GM18499 (cell line): ENCODE results near the gene SCN1A.
"Not testable (repeated sequence)": the region's sequence is repeated elsewhere in the genome, so short reads cannot be mapped to it uniquely, and the experiment has no call there.

Experiments
- ATAC-seq: cut with Tn5 transposase; IDR thresholded peaks from one replicate; pipeline ENCODE4 v1.9.1; 2021; ENCODE audit warnings: moderate number of reproducible peaks; ENCODE audit not compliant: insufficient read depth, unreplicated experiment

Gene SCN1A

DNA sequence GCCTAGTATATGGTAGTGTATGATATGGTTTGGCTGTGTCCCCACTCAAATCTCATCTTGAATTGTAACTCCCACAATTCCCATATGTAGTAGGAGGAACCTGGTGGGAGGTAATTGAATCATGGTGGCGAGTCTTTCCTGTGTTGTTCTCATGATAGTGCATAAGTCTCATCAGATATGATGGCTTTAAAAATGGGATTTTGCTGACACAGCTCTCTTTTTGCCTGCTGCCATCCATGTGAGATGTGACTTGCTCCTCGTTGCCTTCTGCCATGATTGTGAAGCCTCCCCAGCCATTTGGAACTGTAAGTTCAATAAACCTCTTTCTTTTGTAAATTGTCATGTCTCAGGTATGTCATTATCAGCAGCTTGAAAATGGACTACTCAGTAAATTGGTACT lies 9.5 kb upstream of the SCN1A start:
- no peak for ATAC-seq

DNA sequence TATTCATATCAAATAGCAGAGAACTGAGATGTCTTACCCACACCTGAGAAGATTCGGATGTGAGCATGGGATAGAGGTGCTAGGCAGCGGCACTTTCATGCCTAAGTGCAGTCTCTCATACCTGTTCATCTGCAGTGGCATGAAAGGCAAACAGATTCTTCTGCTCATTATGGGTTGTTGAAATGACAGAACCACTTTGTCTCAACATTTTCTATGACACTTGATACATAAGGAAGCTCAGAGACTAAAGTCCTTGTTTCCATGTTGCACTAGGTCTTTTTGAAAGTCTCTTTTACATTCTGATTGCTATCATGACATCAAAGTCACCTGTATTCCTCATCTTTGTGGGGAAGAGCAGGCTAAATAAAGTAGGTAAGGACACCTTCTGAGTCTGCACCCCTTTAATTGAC lies 8.0 kb upstream of the SCN1A start:
- ATAC-seq: no peak

DNA sequence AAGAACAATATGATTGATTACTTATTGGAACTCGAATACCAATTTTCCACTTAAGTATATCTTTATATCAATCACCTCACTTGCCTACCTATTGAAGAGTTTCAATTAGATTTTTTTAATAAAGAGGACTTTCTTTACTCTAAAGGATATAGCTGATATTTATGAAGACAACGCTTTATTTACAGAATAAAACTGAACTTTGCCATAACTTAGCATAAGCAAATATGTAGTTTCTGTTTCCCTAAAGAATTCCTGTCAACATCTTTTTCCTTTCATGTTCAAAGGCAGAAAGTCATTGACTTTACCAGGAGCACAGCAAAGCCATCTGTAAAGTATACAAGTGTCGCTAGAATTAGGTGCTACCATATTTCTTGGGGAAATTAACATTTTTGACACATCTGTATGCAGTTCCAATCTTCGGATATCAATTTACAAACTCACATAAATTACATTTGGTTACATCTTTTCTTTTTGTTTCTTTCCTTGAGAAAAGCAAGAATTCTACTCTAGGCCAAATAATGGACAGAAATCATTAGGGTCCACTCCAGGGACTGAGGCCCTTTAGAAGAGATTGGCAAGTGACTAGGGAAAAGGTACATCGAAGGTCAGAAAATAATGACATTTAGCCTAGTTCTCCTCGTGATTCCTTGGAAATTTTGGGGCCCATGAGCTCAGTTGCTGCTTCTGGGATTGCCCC lies 7.5 kb upstream of the SCN1A start:
- ATAC-seq: no peak

DNA sequence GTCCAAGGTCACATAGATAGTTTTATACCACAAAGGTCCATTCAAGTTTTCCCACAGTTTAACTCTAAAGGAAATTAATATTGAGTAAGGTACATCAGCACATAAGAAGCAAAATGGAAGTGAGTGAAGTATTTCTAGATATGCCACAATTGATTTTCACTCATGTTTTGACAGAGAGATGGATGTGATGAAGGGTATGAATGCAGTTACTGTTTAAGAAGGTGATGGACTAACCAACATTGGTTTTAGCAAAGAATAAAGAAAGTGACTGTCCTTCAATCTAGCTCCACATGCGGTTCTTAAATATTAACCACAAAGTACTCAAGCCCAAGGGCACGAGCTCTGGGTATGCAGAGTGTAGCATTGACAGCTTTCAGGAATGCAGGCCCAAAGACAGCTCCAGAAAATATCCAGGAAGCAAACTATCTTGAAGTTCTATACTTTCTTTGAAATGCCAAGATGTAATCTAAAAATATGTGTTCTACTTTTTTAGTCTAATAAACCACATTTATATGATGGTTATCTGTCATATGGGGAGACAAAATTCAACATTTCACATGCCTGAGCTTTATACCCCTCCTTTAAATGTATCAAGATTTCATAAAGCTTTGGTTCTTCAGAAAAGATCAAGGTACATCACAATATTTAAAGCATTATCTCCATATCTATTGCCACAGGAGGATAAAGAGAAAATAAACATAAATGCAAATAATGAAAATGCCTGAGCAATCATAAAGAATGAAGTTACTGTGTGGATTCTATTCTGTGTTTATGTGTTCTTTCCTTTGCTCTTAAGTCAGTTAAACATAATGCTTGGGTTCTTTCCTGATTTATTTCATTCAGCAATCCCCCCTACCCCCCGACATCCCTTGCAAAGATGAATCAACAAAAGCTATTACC lies 6.7 kb upstream of the SCN1A start:
- no peak for ATAC-seq

DNA sequence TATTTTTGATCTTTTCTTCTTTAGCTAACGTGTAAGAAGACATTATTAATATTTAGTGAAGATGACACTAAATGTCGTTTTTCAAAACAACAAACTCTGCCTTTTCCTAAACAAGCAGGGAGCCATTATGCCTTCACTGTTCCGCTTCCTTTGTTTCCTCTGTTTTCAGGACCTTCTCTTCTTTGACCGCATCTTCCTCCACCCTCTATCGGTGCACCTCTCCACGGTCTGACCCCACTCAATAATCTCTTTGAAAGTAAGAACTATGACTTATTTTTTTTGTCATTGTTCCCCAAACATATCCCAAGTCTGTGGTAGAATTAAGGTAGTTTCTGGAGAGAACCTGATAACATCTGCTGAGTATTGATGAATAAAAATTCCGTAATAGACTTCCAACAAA lies 5.8 kb upstream of the SCN1A start:
- no peak for ATAC-seq

DNA sequence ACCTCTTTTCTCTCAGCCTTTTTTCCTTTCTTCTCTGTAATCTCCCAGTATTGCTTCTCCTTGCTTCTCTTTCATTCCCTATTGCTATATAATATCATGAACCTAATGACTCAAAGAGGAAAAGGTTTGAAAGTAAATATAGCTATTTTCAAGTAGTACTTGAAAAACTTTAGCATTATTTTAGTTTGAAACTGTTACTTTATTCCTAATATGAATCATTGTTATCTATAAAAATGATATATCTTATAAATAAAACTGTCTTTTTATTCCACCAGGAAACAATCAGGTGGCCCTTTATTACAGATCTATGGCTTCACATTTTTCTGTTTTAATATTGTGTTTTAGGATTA lies 311 bp upstream of the SCN1A start:
- ATAC-seq: no peak

DNA sequence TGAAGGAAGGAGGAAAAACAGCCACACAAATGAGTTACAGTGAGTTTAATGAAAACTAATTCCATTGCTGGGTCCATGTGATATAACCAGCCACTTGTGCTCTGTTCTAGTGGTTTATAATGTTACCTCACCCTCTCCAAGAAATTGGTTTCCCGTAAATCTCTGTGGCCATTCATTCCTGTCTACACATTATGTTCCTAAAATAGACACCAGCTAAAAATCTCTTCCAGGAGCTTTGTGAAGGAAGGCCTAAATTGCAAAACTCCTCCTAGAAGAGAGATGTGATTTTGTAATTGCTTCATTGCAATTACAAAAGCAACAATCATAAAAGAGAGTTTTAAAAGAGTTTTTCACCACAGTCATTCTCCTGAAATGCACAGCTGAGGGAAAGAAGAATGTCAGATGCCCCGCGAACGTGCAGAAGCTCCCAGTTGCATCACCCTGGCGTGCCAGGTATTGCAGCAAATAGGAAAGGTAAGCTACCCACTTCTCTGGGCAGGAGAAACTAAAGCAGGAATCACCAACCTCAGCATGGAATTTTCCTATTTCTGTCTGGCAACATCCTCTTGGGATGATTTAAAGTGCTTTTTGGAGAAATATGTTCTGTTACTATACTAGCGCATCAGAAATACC lies 1.7 kb downstream of the SCN1A start:
- ATAC-seq: no peak

DNA sequence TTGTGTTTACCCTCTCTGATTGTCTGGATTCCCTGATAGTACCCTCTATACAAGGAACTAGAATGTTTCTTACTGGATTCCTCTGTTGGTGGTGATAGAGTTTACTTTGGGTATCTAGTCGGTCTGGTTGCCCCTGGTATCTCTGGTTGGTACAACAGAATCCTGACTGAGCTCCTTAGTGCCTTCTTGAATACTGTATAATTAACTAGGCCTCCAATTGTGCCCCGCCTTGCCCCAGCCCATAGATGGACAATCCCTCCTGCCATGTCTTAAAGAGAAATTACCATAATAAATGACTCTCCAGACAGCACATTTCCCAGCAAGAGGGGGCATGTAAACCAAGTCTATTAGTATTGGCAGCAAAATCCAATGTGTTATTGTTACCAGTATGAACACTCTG lies 2.3 kb downstream of the SCN1A start:
- ATAC-seq: no peak

DNA sequence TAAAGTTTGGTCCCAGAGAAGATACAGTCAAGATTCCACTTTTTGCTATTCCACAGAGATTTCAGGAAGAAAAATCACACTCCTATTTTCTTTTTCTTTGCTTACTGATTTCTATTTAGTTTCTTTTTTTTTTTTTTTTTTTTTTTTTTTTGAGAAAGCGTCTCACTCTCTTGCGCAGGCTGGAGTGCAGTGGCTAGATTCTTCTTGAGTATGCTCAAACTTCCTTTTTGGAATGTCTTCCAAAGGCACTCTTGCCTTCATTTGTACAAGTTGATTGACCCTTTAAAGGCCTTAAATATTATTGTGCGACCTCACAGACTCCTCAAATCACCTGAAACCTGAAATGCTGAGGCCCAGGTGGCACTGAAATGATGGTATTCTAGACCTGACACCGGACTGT lies 9.6 kb downstream of the SCN1A start:
- ATAC-seq: no peak

DNA sequence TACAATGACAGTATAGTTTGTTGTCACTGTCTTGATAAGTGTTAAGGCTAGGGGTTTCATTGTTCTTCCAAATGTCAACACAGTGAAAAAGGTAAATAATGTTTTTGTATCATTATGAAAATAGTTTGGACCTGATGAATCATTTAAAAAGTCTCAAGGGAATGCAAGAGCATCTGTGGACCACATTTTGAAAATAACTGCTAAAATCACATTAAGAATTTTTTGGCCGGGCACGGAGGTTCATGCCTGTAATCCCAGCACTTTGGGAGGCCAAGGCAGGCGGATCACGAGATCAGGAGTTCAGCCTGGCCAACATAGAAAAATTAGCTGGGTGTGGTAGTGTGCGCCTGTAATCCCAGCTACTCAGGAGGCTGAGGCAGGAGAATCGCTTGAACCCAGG lies 10.3 kb downstream of the SCN1A start:
- ATAC-seq: no peak

DNA sequence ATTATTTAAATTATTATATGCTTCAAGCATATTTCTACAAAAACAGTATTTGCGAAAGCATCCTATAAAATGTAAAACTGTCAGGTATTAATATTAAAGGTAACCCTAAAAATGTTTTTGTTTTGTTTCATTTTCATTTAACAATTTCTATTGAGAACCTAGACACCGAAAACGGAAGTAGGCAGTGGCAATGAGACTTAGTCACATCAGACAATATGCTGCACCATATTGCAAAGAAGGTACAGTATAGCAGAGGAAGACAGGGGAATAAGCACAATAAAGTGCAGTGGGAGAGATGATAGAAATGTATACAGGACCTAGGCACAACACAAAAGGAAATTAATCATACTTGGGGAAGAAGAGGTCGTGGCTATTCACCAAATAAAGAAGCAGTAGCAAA lies 12.2 kb downstream of the SCN1A start:
- ATAC-seq: no peak

DNA sequence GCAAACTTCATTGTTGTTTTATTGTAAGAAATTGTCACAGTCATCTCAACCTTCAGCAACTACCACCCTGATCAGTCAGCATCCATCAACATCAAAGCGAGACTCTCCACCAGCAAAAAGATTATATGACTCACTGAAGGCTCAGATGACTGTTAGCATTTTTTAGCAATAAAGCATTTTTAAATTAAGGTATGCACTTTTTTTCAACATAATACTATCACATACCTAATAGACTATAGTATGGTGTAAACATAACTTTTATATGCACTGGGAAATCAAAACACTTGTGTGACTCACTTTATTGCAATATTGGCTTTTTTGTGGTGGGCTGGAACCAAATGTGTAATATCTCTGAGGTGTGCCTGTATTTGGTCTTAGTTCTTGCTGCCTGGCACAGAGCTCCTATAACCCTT lies 15.6 kb downstream of the SCN1A start:
- ATAC-seq: no peak

DNA sequence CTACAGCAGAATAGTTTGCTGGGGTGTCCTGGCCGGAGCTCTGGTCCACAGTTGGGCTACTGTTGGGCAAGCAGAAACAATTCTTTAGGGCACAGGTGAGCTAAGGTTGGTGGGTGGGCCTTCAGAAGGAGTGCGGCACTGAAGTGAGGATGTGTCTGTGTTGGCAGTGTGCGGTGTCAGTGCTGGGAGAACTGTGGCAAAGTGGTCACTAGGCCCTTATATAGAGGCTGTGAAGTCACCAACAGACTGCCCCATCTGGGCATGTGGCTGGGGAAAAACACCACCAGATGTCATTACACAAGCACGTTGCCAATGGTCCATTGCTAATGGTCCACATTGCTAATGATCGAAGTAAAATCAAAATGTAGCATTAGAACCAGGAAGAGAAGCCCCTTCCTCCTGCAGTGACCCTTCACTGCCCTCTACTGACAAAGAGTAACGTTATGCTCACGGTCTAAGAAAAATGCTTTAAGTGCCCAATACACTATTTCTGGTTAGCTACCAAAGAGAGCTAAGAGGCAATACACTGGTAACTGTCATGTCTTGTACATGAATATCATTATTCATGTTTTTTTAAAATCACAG lies 21.3 kb downstream of the SCN1A start:
- ATAC-seq: no peak

DNA sequence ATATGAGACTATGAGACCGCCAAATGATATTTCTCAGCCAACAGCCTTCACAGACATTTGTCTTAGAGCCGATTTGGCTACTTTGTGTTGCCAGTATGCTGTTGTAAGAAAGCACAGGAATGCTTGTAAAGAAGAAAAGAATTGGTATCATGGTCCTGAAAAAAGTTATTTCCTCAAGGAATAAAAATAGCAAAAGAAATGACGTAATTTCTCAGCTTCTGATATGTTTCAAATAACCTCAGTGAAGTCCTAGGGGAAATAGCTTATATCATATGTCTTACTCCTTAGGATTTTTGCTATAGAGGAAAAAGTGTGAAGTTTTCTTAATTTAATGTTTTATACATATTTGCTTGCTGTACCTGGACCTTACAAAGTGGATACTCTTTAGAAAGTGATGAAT lies 23.0 kb downstream of the SCN1A start:
- ATAC-seq: no peak

DNA sequence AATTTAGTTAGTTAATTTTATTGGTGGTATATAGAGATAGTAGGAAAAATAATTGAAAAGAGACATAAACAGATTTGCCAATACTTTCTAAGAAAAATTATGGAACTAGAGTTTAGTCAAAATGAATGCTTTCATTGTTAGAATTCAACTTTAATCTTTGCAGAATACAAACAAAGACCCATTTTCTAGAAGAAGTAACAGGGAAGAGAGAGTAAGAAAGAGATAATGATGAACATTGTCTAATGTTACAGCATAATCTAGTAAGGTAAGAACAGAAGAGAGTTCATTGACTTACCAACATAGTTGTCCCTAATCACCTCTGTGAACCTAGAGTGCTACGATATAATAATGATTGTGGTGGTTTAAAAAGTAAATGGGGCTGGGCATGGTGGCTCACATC lies 23.7 kb downstream of the SCN1A start:
- ATAC-seq: no peak

DNA sequence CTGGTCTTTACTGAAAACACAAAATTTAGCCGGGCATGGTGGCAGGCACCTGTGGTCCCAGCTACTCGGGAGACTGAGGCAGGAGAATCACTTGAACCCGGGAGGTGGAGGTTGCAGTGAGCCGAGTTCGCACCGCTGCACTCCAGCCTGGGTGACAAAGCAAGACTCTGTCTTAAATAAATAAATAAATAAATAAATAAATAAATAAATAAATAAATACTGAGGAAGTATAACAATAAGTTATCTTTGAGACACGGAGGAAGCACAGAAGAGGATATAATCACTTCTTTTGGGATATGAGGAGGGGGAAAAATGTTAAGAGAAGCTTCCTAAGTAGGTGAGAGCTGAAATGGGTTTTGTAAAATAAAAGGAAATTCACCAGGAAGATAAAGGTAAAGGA lies 24.5 kb downstream of the SCN1A start:
- not testable (repeated sequence) for ATAC-seq

DNA sequence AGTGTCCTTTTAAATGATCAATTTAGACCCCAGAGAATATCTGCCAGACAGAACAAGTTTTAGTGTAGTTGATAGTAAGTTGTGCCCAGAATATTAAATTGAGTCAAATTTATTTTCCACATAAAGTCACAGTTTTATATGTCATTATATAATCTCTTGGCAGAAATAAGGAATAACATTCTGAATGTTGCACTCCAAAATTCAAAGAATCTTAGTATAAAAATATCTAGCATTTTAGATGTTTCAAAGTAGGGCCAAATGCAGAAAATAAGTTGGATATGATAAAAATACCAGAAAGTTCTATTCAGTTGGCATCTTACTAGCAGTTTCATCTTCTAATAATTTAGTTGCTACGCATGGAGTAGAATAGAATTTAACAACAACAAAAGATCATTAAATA lies 33.5 kb downstream of the SCN1A start:
- no peak for ATAC-seq

DNA sequence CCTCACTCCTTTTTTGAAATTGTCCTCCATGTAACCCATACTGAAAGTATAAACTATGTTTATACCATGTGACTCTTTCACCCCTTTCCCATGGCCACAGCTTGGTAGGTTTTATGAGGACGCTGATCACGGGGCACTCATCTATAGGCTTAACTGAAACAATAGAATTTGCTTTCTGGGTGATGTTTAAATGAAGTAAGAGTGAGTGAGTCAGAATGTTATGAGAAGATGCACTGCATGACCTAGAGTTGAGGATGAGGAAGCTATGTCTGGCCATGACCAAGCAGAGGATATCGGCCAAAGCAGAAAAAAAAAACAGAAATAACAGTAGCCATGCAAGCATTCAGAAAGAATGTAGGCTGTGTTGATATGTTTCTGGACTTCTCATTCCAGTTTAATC lies 34.9 kb downstream of the SCN1A start:
- no peak for ATAC-seq

DNA sequence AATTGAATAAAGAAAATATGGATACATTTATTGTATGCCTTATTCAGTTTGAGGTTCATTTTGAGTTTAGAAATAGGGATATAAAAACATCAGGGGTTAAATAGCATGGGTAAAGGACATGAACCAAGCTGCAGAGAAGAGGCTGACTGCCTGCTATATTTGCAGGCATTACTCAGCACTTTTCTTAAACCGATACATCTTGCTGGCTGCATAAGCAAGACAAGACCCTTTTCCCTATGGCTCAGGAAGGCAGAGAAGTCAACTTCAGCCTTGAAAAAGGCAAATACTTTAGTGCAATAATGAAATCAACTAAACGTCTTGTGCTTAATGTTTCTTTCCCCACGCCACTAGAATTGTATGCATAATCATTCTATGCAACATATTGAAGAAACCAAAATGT lies 36.4 kb downstream of the SCN1A start:
- no peak for ATAC-seq

DNA sequence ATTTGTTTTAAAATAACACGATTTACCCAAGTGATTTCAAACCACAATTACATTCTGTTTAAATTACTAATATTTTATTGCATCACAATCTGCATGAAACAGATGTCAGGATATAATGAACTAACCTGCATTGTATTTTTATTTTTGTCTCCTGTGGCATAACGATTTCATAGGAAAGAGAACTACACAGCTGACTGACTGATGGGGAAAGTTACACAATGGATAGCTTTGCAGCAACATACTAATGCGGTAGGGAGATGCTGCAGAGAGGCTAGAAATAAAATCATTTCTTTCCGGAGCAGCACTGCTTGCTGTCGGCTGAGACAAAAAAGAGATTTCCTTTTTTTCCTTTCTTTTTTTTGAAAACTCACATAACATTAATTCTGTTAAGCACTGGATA lies 36.9 kb downstream of the SCN1A start:
- ATAC-seq: no peak

DNA sequence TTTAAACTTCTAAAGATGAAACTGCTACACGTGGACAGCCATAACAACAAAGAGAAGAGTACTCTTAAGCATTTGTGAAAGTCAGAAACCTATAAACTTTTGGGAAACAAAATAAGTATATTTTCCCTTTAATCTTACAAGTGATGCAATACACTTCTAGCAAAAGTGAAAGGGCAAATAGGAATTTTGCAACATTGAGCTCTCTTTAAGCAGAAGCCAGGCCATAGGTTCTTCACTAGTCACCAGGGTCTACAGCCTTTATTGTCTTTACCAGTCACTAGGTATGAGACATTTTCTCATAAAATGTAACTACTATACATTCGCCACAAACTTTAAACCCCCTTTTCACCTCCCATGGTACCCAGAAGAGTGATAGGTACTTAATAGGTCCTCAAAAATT lies 37.5 kb downstream of the SCN1A start:
- no peak for ATAC-seq
